Measurements from ENCODE around the gene COMT.

COMT gene

GRCh38 chr22:20009582-20010306, 68.2 kb downstream of the COMT start:
- no peak overlapping the region for H3K4me3 Mint-ChIP-seq
- no peak for ATAC-seq
- H3K27me3 Mint-ChIP-seq, result no peaks in the 10 kb centered on the region
- no peak overlapping the region for H3K27ac Mint-ChIP-seq
- no peaks in the 10 kb centered on the region for H3K36me3 Mint-ChIP-seq
- no peaks in the 10 kb centered on the region for H3K4me1 Mint-ChIP-seq
- no peaks in the 10 kb centered on the region for H3K9me3 Mint-ChIP-seq

DNA sequence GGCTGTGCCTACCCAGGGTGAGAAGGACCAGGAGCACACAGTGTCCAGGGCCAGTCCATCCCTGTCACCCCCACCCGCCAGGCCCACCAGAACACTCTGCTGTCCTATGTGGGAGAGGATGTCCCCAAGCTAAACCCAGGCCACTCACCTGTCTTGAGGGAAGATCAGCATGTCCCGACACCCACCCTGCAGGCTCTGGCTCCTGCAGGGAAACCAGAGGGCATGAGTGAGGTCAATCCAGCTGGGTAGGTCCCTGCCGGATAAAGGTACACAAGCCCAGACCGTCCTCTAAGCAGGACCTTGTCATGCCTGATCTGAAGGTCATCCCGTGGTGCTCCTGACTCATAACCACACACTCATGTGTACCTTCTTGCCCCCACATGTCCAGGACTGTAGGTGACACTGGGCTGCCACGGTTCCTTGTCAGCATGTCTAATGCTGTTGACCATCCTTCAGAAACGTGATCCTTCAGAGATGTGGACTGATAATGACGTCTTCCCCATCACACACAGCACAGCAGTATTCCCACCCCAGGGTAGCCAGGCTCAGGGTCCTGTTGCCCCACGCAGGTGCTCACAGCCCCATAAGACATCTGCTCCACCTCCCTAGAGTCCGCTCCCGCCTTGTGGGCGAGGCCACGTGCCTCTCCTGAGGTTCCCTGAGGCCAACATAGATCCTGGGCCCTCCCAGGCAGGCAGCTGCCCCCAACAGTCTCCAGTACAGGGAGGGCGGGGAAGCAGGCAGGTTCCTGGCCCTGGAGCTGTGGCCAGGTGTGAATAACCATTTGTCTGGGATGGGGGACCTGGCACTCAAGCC, 68.9 kb downstream of the COMT start:
- H3K4me1 Mint-ChIP-seq, result no peaks in the 10 kb centered on the region
- no peaks in the 10 kb centered on the region for H3K36me3 Mint-ChIP-seq
- H3K27me3 Mint-ChIP-seq, result no peaks in the 10 kb centered on the region
- no peak overlapping the region for H3K4me3 Mint-ChIP-seq
- H3K9me3 Mint-ChIP-seq, result no peaks in the 10 kb centered on the region
- H3K27ac Mint-ChIP-seq, result no peak overlapping the region
- no peak for ATAC-seq

- Mint-ChIP-seq H3K9me3 (no peaks in the 10 kb centered on the region), H3K27me3 (no peaks in the 10 kb centered on the region), H3K4me1 (no peaks in the 10 kb centered on the region), H3K4me3 (no peak overlapping the region), H3K27ac (no peak overlapping the region), H3K36me3 (no peaks in the 10 kb centered on the region)
- ATAC-seq, result no peak
These were observed 69.8 kb downstream of the COMT start for GRCh38 chr22:20011123-20011992.

DNA sequence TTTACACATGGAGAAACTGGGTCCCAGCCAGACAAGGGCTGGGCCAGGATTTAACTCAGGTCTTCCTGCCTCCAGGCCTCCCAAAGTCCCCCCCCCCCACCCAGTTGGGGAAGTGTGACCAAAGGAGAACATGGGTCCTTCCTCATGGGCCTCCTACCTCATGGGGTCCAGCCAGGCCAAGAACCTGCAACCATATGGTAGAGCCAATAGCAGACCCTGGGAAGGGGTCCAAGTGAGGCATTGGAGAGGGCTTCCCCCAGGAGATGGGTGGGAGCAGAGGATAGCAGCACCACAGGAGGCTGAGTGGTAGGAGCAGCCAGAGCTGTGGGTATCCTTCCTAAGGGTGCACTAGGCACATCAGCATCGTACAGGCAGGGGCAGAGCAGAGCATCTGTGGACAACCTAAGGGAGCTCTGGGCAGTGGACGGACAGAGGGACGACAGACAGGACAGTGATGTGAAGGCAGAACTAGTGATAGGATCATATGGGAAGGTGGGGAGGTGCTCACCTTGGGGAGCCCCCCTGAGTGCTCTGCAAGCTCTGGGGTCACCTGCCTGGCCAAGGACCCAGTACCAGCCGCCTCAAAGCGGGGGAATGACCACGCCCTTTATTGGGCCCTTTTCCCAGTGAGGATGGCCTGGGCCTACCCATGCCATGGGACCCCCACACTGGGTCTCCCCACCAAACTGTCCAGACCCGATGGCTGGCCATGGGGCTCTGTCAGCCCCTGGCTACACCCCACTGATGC, 70.6 kb downstream of the COMT start:
- Mint-ChIP-seq H3K36me3 (no peaks in the 10 kb centered on the region), H3K27me3 (no peaks in the 10 kb centered on the region), H3K4me3 (no peak overlapping the region), H3K4me1 (peaks cover 3% of the 10 kb centered on the region), H3K27ac (no peak overlapping the region), H3K9me3 (no peaks in the 10 kb centered on the region)
- no peak for ATAC-seq

- Mint-ChIP-seq H3K4me3 (no peak overlapping the region), H3K27ac (no peak overlapping the region)
- ATAC-seq, result no peak
These were observed 71.3 kb downstream of the COMT start for GRCh38 chr22:20012741-20013331.

GRCh38 chr22:20013382-20013871, 71.9 kb downstream of the COMT start:
- H3K9me3 Mint-ChIP-seq, result no peaks in the 10 kb centered on the region

More at GRCh38 chr22:20012741-20013331, 71.3 kb downstream of the COMT start:
- H3K4me1 Mint-ChIP-seq, result peaks cover 10% of the 10 kb centered on the region
- H3K36me3 Mint-ChIP-seq, result no peaks in the 10 kb centered on the region
- peaks cover 5% of the 10 kb centered on the region for H3K27me3 Mint-ChIP-seq
- H3K9me3 Mint-ChIP-seq, result no peaks in the 10 kb centered on the region

GRCh38 chr22:20014526-20015186, 73.1 kb downstream of the COMT start:
- no peak overlapping the region for H3K4me3 Mint-ChIP-seq
- no peak for ATAC-seq
- no peak overlapping the region for H3K27ac Mint-ChIP-seq
- no peaks in the 10 kb centered on the region for H3K9me3 Mint-ChIP-seq
- peaks cover 10% of the 10 kb centered on the region for H3K4me1 Mint-ChIP-seq
- H3K36me3 Mint-ChIP-seq, result no peaks in the 10 kb centered on the region
- peaks cover 9% of the 10 kb centered on the region for H3K27me3 Mint-ChIP-seq

More at GRCh38 chr22:20013382-20013871, 71.9 kb downstream of the COMT start:
- no peak for ATAC-seq
- Mint-ChIP-seq H3K27ac (no peak overlapping the region), H3K27me3 (peaks cover 9% of the 10 kb centered on the region), H3K4me1 (peaks cover 10% of the 10 kb centered on the region), H3K4me3 (no peak overlapping the region), H3K36me3 (no peaks in the 10 kb centered on the region)

GRCh38 chr22:20015187-20015625, 73.6 kb downstream of the COMT start:
- no peaks in the 10 kb centered on the region for H3K36me3 Mint-ChIP-seq
- peak overlapping the region; percentile 43 for H3K4me3 Mint-ChIP-seq
- peaks cover 10% of the 10 kb centered on the region for H3K4me1 Mint-ChIP-seq
- no peaks in the 10 kb centered on the region for H3K9me3 Mint-ChIP-seq
- peaks cover 9% of the 10 kb centered on the region for H3K27me3 Mint-ChIP-seq
- H3K27ac Mint-ChIP-seq, result no peak overlapping the region
- ATAC-seq, result no peak

DNA sequence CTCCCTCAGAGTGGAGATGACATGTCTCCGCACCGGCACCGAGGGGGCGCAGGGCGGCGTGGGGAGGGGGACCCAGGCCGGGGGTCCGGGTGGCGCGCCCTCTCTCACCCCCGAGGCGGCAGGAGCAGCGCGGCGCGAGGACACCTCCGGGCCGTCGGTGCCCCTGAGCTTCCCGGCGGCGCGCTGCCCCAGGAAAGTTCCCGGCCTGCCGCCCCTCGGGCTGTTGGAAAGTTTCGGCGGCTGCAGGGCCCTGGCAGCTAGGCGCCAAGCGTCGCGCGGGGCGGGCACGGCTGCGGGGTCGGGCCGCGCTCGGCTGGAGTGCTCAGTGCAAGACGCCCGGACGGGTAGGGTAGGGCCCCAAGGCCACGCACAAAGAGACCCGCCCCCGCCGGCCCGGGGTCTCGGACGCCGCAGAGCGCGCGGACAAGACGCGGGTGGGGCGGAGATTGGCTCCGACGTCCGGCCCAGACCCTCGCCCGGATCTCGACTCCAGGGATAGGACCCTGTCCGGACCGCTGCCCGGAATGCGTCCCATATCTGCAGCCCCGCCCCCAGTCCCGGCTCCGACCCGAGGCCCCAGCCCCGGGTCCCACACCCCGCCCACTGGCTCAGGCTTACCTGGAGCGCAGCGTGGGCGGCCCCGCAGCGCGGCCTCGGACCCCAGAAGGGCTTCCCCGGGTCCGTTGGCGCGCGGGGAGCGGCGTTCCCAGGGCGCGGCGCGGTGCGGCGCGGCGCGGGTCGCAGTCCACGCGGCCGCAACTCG, 74.6 kb downstream of the COMT start:
- no peaks in the 10 kb centered on the region for H3K36me3 Mint-ChIP-seq
- peak overlapping the region; percentile 18 for H3K4me3 Mint-ChIP-seq

DNA sequence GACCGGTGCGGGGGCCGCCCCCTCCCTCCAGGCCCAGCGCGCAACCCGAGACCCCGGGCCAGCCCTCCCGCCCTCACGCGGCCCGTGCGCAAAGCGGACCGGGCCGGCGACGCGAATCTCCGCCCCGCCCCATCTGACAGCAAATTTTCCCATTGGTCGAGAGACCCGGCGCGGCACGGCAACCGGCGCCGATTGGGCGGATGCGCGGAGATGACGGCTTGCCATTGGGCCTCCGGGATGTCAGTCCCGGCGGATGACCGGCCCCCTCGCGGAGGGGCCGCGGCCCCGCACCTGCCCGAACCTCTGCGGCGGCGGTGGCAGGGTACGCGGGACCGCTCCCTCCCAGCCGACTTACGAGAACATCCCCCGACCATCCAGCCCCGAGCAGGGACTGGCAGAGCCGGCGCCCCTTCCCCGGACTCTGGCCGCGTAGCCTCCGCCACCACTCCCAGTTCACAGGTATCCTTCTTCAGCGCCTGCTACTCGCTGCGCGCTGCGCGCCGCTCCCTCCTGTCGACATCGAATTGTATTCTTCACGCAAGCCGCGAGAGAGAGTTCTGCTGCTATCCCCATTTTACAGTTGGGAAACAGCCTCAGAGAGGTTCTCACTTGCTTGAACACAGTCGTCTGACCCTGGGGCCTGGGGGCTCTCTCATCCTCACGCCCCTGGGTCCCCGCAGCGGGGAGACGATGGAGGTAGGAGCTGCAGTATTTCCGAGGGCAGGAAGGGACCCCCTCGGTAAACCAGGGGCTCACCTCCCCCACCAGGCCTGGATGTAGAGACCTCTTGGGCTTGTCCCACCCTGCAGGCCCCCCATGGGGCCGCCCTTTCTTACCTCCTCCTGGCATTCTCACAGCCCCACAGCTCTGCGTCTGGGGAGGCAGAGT, 75.4 kb downstream of the COMT start, which contains the start of gene ARVCF:
Gene ARVCF, minus strand, starts transcription at position 90 of the 888 bp plus-strand sequence. CDS start 26,029 bp downstream, outside the sequence.
- H3K27ac Mint-ChIP-seq, result no peak within 1 kb of the TSS
- H3K27me3 Mint-ChIP-seq, result peaks cover 9% of the 10 kb centered on the region
- peak; percentile 82 for ATAC-seq

More for the DNA sequence above, 74.6 kb downstream of the COMT start:
- no peak overlapping the region for H3K27ac Mint-ChIP-seq
- peaks cover 9% of the 10 kb centered on the region for H3K27me3 Mint-ChIP-seq
- H3K9me3 Mint-ChIP-seq, result no peaks in the 10 kb centered on the region
- no peak for ATAC-seq
- H3K4me1 Mint-ChIP-seq, result peaks cover 10% of the 10 kb centered on the region

GRCh38 chr22:20017622-20017958, 76.0 kb downstream of the COMT start:
- Mint-ChIP-seq H3K27me3 (peaks cover 9% of the 10 kb centered on the region), H3K36me3 (no peaks in the 10 kb centered on the region), H3K4me1 (peaks cover 25% of the 10 kb centered on the region), H3K9me3 (no peaks in the 10 kb centered on the region), H3K4me3 (peak overlapping the region; percentile 69), H3K27ac (no peak overlapping the region)
- no peak for ATAC-seq

More for the DNA sequence above, 75.4 kb downstream of the COMT start, which contains the start of gene ARVCF:
- H3K4me1 Mint-ChIP-seq, result peaks cover 19% of the 10 kb centered on the region
- H3K4me3 Mint-ChIP-seq, result peak within 1 kb of the TSS; percentile 90
- no peaks in the 10 kb centered on the region for H3K36me3 Mint-ChIP-seq
- no peaks in the 10 kb centered on the region for H3K9me3 Mint-ChIP-seq

- Mint-ChIP-seq H3K4me1 (peaks cover 29% of the 10 kb centered on the region), H3K4me3 (peak overlapping the region; percentile 69), H3K9me3 (no peaks in the 10 kb centered on the region), H3K36me3 (no peaks in the 10 kb centered on the region), H3K27ac (no peak overlapping the region), H3K27me3 (peaks cover 9% of the 10 kb centered on the region)
- ATAC-seq, result no peak
These were observed 76.4 kb downstream of the COMT start for GRCh38 chr22:20018001-20018400.

Measured in stimulated activated memory B cell treated with anti-CD40 and anti-IgM and Interleukin-4, amounts not matched to agents 10 μg/mL and 1 μg/mL and 100 μg/mL, for 72 hours (primary cell).